GM12875 (cell line): ENCODE results near the gene CACNA1E.
A peak's percentile ranks its signal among the peaks of the same experiment; 100 is the strongest.

Source experiments
- H3K4me3 ChIP-seq: one replicate; pipeline ENCODE4 v1.5.1; 2011; ENCODE audit warnings: low read depth, low read length, control low read depth
- TF ChIP-seq, protein P1 (sequence below): IDR thresholded peaks from 2 replicates; pipeline ENCODE4 v1.5.1; 2011; ENCODE audit warnings: low read depth, mild to moderate bottlenecking, control low read depth, inconsistent platforms, low read length, moderate library complexity, borderline replicate concordance; ENCODE audit not compliant: insufficient read depth

Gene CACNA1E

DNA sequence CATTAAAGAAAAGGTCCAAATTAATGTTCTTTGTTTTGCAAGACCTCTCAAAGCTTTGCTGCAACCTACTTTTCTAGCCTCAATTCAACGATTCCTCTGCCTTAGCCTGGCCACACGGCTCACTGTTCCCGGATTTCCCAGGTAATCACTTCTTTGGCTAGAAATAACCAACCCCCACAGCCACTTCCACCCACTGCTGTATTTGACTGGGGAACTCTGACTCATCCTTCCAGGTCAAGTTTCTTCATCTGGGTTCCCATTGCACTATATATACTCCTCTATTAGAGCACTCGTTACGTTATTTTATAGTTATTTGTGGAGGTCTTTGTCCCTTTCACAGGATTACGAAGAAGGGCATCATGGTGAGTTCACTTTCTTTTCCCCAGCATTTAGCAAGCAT, 185.9 kb downstream of the CACNA1E start:
- H3K4me3 ChIP-seq: no peak overlapping the region
- TF ChIP-seq, protein P1, sequence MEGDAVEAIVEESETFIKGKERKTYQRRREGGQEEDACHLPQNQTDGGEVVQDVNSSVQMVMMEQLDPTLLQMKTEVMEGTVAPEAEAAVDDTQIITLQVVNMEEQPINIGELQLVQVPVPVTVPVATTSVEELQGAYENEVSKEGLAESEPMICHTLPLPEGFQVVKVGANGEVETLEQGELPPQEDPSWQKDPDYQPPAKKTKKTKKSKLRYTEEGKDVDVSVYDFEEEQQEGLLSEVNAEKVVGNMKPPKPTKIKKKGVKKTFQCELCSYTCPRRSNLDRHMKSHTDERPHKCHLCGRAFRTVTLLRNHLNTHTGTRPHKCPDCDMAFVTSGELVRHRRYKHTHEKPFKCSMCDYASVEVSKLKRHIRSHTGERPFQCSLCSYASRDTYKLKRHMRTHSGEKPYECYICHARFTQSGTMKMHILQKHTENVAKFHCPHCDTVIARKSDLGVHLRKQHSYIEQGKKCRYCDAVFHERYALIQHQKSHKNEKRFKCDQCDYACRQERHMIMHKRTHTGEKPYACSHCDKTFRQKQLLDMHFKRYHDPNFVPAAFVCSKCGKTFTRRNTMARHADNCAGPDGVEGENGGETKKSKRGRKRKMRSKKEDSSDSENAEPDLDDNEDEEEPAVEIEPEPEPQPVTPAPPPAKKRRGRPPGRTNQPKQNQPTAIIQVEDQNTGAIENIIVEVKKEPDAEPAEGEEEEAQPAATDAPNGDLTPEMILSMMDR: no peak

DNA sequence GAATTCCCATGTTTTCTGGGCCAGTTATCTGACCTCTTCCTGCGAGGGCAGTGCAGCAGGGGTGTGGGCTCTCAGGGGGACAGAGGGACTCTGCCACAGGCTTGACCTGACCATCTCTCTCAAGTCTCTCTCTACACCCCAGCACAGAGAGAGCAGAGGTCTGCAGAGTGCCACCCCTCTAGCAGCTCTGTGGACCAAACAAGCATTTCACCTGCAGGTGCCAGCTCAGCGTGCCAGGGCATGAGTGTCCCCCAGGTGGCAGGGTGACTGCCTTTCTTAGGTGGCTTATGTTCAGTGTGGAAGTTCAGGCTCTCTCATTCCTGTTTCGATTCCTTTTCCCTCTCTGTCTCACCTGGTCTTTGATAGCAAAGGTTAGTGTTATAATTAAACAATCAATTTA, 191.3 kb downstream of the CACNA1E start:
- TF ChIP-seq, protein P1: no peak
- H3K4me3 ChIP-seq: no peak overlapping the region

DNA sequence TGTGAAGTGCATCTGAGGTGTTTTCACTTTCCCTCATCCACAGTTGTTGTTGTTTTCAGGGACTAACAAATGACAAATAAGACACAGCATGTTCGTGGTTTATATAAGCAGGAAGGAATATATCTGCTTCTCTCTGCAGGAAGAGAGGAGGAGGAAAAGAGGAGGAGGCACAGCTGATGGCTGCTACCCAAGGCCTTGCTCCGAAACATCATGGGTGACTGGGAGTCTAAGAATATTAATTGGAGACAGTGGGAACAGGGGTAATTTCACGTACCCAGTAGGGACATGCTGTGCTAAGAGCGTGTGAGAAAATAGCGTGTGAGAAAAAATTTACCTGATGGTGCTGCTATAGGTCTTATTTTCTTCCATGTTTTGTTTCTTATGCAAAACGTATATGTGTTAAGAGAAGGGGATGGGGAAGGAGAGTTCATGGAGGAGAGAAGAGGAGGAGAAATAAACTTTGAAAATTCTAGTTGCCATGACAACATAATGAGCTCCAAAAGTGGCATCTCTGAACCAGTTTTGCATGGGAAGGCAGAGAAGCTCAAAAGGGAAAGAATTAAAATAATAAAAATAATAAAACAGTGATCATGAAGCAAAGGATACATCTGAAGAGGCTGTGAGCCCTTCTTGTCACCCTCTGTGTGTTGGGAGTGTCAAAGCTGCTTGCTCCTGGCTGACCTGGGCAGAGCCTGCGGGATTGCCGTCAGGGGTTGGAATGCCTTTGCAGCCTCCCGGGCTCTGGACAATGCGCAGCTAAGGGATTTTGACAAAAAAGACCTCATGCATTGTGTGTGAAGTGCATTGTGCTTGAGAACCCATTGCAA, 192.0 kb downstream of the CACNA1E start:
- TF ChIP-seq, protein P1: no peak
- H3K4me3 ChIP-seq: no peak overlapping the region

DNA sequence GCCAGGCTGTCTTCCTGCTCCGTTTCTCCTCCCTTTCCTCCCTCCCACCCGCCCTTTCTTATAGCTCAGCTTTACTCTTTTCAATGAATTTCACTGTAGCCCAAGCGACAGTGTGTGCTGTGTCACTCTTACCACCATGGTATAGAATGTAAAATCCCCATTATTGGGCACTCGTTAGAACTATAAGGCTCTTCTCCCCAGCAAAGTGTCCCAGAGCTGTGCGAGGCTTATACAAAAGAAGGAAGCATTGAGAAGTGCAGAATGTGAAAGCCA, 192.5 kb downstream of the CACNA1E start:
- no peak overlapping the region for H3K4me3 ChIP-seq
- TF ChIP-seq, protein P1: no peak

DNA sequence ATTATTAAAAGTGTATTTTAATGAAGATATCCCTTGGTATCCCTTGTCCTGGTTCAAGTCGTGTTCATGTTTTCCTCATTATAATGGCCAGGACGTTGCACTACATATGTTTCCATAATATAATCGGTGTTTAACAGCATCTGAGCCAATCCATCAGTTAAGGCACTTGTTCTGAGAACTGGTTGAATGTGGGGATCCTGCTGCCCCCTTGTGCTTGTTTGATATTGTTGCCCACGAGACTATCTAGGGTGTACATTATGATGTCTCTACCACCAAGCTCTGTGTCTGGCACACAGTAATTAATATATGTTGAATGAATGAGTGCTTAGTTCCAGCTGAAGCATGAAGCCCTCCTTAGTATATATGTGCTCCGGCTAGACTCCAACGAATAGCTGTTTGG, 193.0 kb downstream of the CACNA1E start:
- no peak overlapping the region for H3K4me3 ChIP-seq
- TF ChIP-seq, protein P1: peak; percentile 45; the same call in 1 of the 2 replicates

DNA sequence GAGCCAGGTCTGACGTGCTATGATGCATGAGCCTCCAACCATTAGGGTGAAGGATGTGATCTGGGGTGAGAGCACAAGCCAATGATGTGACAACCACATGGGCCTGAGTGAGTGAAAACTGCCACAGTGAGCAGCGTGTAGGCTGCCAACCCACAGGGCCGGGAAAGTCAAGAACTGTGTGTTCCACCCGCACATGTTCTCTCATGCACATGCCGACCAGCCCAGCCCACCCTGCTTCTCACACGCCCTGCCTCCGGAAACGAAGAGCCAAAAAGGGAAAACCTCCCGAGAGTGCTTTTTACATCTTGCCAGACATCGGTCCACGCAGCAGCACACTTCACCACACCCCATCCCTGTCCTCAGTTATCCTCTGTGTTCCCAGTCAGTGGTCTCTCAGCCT, 197.0 kb downstream of the CACNA1E start:
- no peak overlapping the region for H3K4me3 ChIP-seq
- TF ChIP-seq, protein P1: no peak

DNA sequence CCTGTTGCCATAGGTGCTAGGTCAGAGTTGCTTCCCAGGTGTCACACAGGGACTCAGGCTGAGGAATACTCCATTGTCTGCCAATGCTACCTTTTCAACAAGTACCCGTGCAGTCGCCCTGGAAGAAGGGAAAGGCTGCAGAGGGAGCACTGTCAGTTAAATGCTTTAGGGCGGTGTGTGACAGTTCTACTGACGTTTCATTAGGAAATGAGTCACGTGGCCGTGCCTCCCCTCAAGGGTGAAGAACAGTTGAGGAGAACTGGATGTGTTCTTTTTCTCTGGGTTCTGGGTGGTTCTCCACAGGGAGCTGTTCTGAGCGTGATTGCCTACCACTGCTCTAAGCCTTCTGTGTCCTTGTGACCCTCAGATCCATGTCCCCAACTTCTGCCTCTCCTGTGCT, 197.6 kb downstream of the CACNA1E start:
- TF ChIP-seq, protein P1: no peak
- H3K4me3 ChIP-seq: no peak overlapping the region
